Muscle layer of colon (tissue), 2 donors: ENCODE measurements around the gene AK3.

Source experiments
- H3K27ac ChIP-seq: one replicate; pipeline ENCODE4 v1.7.0; 2013; ENCODE audit warnings: low read depth, mild to moderate bottlenecking, low read length, moderate library complexity
- H3K27me3 ChIP-seq, 2 donors: one replicate each; pipeline ENCODE4 v1.7.0; 2013; ENCODE audit warnings: low read length in 2 of 2, mild to moderate bottlenecking in 2 of 2; ENCODE audit not compliant: insufficient read depth in 2 of 2, control insufficient read depth in 1 of 2
- H3K36me3 ChIP-seq: one replicate; pipeline ENCODE4 v1.7.0; 2013; ENCODE audit warnings: mild to moderate bottlenecking, low read length; ENCODE audit not compliant: insufficient read depth
- H3K4me1 ChIP-seq: one replicate; pipeline ENCODE4 v1.7.0; 2013; ENCODE audit warnings: mild to moderate bottlenecking, low read length; ENCODE audit not compliant: insufficient read depth
- H3K4me3 ChIP-seq, 2 donors: one replicate each; pipeline ENCODE4 v1.7.0; 2013; ENCODE audit warnings: low read length in 2 of 2, low read depth in 1 of 2, mild to moderate bottlenecking in 1 of 2, moderate library complexity in 1 of 2
- H3K9ac ChIP-seq: one replicate; pipeline ENCODE4 v1.7.0; 2013; ENCODE audit warnings: low read length
- H3K9me3 ChIP-seq: one replicate; pipeline ENCODE4 v1.7.0; 2013; ENCODE audit warnings: mild to moderate bottlenecking, low read length
- donor health status: abdominal sarcoma.
- donor health status: Adenocarcinoma of cecum.

Gene AK3

GRCh38 chr9:4725706-4726442 lies 15.1 kb downstream of the AK3 start:
- Histone ChIP-seq H3K36me3 (peaks cover 18% of the 10 kb centered on the region), H3K9ac (no peak overlapping the region), H3K27me3 (no peaks in the 10 kb centered on the region), H3K4me1 (no peaks in the 10 kb centered on the region), H3K4me3 (no peak overlapping the region), H3K27ac (no peak overlapping the region), H3K9me3 (no peaks in the 10 kb centered on the region)

DNA sequence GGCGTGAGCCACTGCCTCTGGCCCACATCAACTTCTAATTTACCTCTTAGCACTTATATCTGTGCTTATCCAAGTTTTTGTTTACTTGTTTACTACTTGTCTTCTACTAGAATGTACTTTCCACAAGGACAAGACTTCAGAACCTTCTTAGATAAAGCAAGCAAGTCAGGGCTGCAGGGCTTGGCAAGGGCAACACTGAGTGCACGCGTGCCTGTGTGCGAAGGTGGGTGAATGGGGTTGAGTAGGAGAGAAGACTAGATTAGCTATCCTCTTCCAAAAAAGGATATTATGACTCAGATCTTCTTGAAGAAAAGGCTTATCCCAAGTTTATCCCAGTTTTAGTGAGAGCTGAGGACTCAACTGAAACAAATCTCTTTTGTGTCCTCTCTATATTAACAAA lies 19.3 kb downstream of the AK3 start:
- H3K36me3 ChIP-seq: peaks cover 44% of the 10 kb centered on the region
- no peak overlapping the region for H3K27ac ChIP-seq
- H3K4me3 ChIP-seq: no peak overlapping the region
- no peaks in the 10 kb centered on the region for H3K27me3 ChIP-seq
- no peak overlapping the region for H3K9ac ChIP-seq
- H3K4me1 ChIP-seq: no peaks in the 10 kb centered on the region
- H3K9me3 ChIP-seq: no peaks in the 10 kb centered on the region

GRCh38 chr9:4718911-4719310 lies 22.1 kb downstream of the AK3 start:
- H3K36me3 ChIP-seq: peaks cover 64% of the 10 kb centered on the region
- H3K9me3 ChIP-seq: no peaks in the 10 kb centered on the region
- H3K4me3 ChIP-seq: no peak overlapping the region
- H3K27me3 ChIP-seq: no peaks in the 10 kb centered on the region
- H3K4me1 ChIP-seq: no peaks in the 10 kb centered on the region
- H3K27ac ChIP-seq: no peak overlapping the region
- no peak overlapping the region for H3K9ac ChIP-seq

- no peaks in the 10 kb centered on the region for H3K27me3 ChIP-seq
- no peaks in the 10 kb centered on the region for H3K4me1 ChIP-seq
- H3K4me3 ChIP-seq: no peak overlapping the region
- peaks cover 66% of the 10 kb centered on the region for H3K36me3 ChIP-seq
- H3K9me3 ChIP-seq: no peaks in the 10 kb centered on the region
- H3K27ac ChIP-seq: no peak overlapping the region
- no peak overlapping the region for H3K9ac ChIP-seq
Observed at GRCh38 chr9:4717815-4718214, 23.2 kb downstream of the AK3 start.

- H3K27ac ChIP-seq: no peak overlapping the region
- H3K9ac ChIP-seq: no peak overlapping the region
- H3K27me3 ChIP-seq: no peaks in the 10 kb centered on the region
- H3K4me1 ChIP-seq: no peaks in the 10 kb centered on the region
- no peaks in the 10 kb centered on the region for H3K9me3 ChIP-seq
- H3K36me3 ChIP-seq: peaks cover 55% of the 10 kb centered on the region
- H3K4me3 ChIP-seq: no peak overlapping the region
Observed at GRCh38 chr9:4716163-4716562, 24.8 kb downstream of the AK3 start.

DNA sequence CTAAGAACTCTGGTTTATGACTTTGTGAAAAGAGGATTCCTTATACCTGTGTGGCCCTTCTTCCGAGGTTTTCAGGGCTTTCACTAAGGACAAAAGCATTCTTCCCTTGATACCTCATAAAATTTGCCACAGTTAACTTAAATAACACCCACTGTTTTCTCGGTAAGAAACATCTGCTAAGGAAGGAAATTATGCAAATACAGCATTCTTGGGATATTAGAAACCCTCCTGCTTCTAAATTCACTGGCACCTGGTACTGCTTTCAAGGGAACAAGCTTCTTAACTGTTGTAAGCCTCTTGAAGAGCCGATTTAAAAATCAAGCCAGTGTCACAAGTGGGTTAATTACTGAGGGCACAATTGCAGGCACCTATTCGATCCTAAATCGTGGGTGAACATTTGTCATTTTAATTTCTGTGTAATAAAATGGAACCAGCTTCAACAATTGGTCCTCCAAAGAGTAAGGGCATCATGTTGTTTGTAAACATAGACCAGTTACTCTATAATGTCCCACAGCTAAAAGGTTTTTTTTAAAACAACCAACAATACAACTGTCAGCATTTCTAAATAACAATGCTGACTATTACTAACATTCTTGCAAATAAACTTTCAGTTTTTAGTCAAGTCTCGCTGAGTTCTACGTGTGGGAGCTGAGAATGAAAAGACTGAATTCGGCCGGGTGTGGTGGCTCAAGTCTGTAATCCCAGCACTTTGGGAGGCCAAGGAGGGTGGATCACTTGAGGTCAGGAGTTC lies 26.6 kb downstream of the AK3 start:
- H3K9ac ChIP-seq: no peak overlapping the region
- H3K9me3 ChIP-seq: no peaks in the 10 kb centered on the region
- no peak overlapping the region for H3K4me3 ChIP-seq
- H3K27me3 ChIP-seq: no peaks in the 10 kb centered on the region
- H3K4me1 ChIP-seq: no peaks in the 10 kb centered on the region
- no peak overlapping the region for H3K27ac ChIP-seq
- H3K36me3 ChIP-seq: peaks cover 54% of the 10 kb centered on the region

DNA sequence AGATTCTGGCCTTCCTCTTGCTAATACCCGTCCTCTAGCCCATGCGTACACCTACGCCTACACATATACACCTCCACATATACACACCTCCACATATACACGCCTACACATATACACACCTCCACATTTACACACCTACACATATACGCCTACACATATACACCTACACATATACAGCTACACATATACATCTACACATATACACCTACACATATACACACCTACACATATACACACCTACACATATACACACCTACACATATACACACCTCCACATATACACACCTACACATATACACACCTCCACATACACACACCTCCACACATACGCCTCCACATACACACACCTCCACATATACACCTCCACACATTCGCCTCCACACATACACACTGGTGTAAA lies 27.2 kb downstream of the AK3 start:
- H3K4me1 ChIP-seq: no peaks in the 10 kb centered on the region
- H3K4me3 ChIP-seq: no peak overlapping the region
- no peak overlapping the region for H3K9ac ChIP-seq
- no peaks in the 10 kb centered on the region for H3K27me3 ChIP-seq
- no peaks in the 10 kb centered on the region for H3K9me3 ChIP-seq
- no peak overlapping the region for H3K27ac ChIP-seq
- peaks cover 49% of the 10 kb centered on the region for H3K36me3 ChIP-seq

- no peak overlapping the region for H3K27ac ChIP-seq
- no peak overlapping the region for H3K9ac ChIP-seq
- no peaks in the 10 kb centered on the region for H3K27me3 ChIP-seq
- peaks cover 8% of the 10 kb centered on the region for H3K36me3 ChIP-seq
- H3K4me3 ChIP-seq: no peak overlapping the region
- H3K4me1 ChIP-seq: no peaks in the 10 kb centered on the region
- no peaks in the 10 kb centered on the region for H3K9me3 ChIP-seq
Observed at GRCh38 chr9:4709380-4709779, 31.6 kb downstream of the AK3 start.

DNA sequence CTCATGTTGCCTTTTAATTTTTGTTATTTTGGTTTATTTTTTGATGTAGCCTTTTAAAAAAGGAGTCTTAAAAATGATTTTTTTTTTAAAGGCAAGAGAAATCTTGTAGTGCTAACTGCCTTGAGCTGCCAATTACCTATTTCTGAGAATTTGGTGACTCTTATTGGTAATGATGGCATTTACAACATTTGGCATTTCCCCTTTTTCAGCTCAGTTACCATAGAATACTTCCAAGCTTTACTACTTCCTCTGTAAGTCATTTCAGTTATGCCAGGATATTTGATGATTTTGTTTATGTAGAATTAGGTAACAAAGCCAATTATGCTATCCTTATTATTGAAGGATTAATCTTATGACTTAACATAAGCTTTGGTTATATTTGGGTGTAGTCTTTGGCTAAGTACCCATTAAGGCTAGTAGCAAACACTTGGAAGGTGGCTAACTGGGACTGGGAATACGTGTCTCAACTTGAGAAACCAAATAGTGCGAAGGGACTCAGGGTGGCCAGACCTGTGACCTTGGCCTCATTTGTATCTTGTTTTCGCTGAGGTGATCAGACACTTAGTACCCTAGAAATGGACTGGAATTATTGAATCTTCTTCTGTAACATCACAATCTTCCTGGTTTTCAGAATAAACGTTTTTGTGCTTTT lies 33.9 kb downstream of the AK3 start:
- Histone ChIP-seq H3K9me3 (no peaks in the 10 kb centered on the region), H3K36me3 (peaks cover 11% of the 10 kb centered on the region), H3K4me1 (no peaks in the 10 kb centered on the region), H3K27ac (no peak overlapping the region), H3K9ac (no peak overlapping the region), H3K27me3 (no peaks in the 10 kb centered on the region), H3K4me3 (no peak overlapping the region)

GRCh38 chr9:4706021-4706420 lies 35.0 kb downstream of the AK3 start:
- Histone ChIP-seq H3K9ac (no peak overlapping the region), H3K27ac (no peak overlapping the region), H3K4me3 (no peak overlapping the region), H3K27me3 (no peaks in the 10 kb centered on the region), H3K4me1 (no peaks in the 10 kb centered on the region), H3K36me3 (peaks cover 16% of the 10 kb centered on the region), H3K9me3 (no peaks in the 10 kb centered on the region)

- Histone ChIP-seq H3K27ac (no peak overlapping the region), H3K4me3 (no peak overlapping the region), H3K36me3 (peaks cover 23% of the 10 kb centered on the region), H3K9ac (no peak overlapping the region), H3K9me3 (no peaks in the 10 kb centered on the region), H3K4me1 (no peaks in the 10 kb centered on the region), H3K27me3 (no peaks in the 10 kb centered on the region)
Observed at GRCh38 chr9:4704129-4704528, 36.9 kb downstream of the AK3 start.
